HepG2 (cell line): ENCODE measurements around the gene LEMD1. TPM values are rescaled to one million over a fixed set of nuclear protein-coding genes. Genes with fewer than 3 reads are reported as not detected.

ENCODE experiments used
- ATAC-seq: fragments of 200-7000 bp; cut with Tn5 transposase; 3 replicates; pipeline ENCODE4 v1.9.1; 2020; ENCODE audit warnings: mild to moderate bottlenecking, moderate library complexity
- BruUV-seq: library from RNA; stranded (reverse); fragments of 400-500 nt; replicated peaks from 2 replicates; lab custom pipeline; 2021; lab: Mats Ljungman, UMichigan
- CTCF ChIA-PET: fragments of 300-600 bp; formaldehyde crosslinking; extraction: SDS; loops from one replicate; lab custom pipeline; 2021; ENCODE audit warnings: low total read pairs, inconsistent platforms, low intra/inter-chr PET ratio; lab: Yijun Ruan, JAX
- POLR2A ChIA-PET: fragments of 350-600 bp; sonication (Branson Sonifier 250); formaldehyde crosslinking; loops from one replicate; lab custom pipeline; 2020; ENCODE audit warnings: antibody characterized with exemption, inconsistent platforms; lab: Yijun Ruan, JAX
- DNase-seq: peaks from one replicate; pipeline ENCODE4 v3.0.0-alpha.2; 2015; ENCODE audit warnings: low spot score
- FAIRE-seq: peaks from 3 replicates; lab custom pipeline; 2011; peaks lifted over from hg19 to GRCh38; lab: Jason Lieb, UNC
- H2AFZ ChIP-seq: one replicate; pipeline ENCODE4 v1.6.1; 2011; ENCODE audit warnings: low read length, inconsistent platforms
- H3K27ac ChIP-seq: fragments of 300-600 bp; 3 replicates; pipeline ENCODE4 v1.8.0; 2011; ENCODE audit warnings: mixed run types, mild to moderate bottlenecking, mixed read lengths, low read length, inconsistent platforms; ENCODE audit not compliant: insufficient read depth; ENCODE audit errors: extremely low read length
- H3K27me3 ChIP-seq, 2 experiments: fragments of 200-600 bp in 1 of 2; 2 replicates in 1 of 2; 3 replicates in 1 of 2; pipeline versions ENCODE4 v1.6.0 to v1.8.0; 2011; ENCODE audit warnings: low read length in 2 of 2, mild to moderate bottlenecking in 2 of 2, moderate library complexity in 2 of 2, inconsistent platforms in 1 of 2; ENCODE audit not compliant: insufficient read depth in 2 of 2, control insufficient read depth in 1 of 2
- H3K36me3 ChIP-seq, 2 experiments: fragments of 200-600 bp in 1 of 2; replicated peaks in 1 of 2; 2 replicates in 1 of 2; 3 replicates in 1 of 2; pipeline versions ENCODE4 v1.5.1 to v1.8.0; 2011; ENCODE audit warnings: low read length in 2 of 2, inconsistent platforms in 1 of 2; ENCODE audit not compliant: insufficient read depth in 2 of 2, control insufficient read depth in 1 of 2
- H3K4me1 ChIP-seq: 2 replicates; pipeline ENCODE4 v1.5.1; 2012; ENCODE audit warnings: low read length, inconsistent platforms; ENCODE audit not compliant: insufficient read depth
- H3K4me2 ChIP-seq: 2 replicates; pipeline ENCODE4 v1.6.0; 2011; ENCODE audit warnings: low read depth, low read length, inconsistent platforms
- H3K4me3 ChIP-seq, 3 experiments: fragments of 200-600 bp in 1 of 3; sonication (generic), shearing (Covaris generic) in 1 of 3; replicated peaks in 1 of 3; 2 replicates each; pipeline ENCODE4 v1.5.1; 2011 to 2016; ENCODE audit warnings: low read length in 3 of 3, inconsistent platforms in 2 of 3, low read depth in 2 of 3, mild to moderate bottlenecking in 2 of 3, control low read depth in 1 of 3, mixed read lengths in 1 of 3; ENCODE audit not compliant: insufficient read depth in 1 of 3
- H3K79me2 ChIP-seq: one replicate; pipeline ENCODE4 v1.6.1; 2011; ENCODE audit warnings: low read length, inconsistent platforms; ENCODE audit not compliant: insufficient read depth
- H3K9ac ChIP-seq: 2 replicates; pipeline ENCODE4 v1.6.0; 2011; ENCODE audit warnings: mild to moderate bottlenecking, low read depth, low read length, inconsistent platforms; ENCODE audit not compliant: insufficient read depth
- H3K9me3 ChIP-seq: 2 replicates; pipeline ENCODE4 v1.5.1; 2012; ENCODE audit warnings: mild to moderate bottlenecking, low read length
- H4K20me1 ChIP-seq: 2 replicates; pipeline ENCODE4 v1.6.0; 2011; ENCODE audit warnings: inconsistent platforms, mild to moderate bottlenecking, low read length, moderate library complexity; ENCODE audit not compliant: insufficient read depth
- CREM ChIP-seq, 2 experiments: sonication (generic) in 1 of 2; formaldehyde crosslinking in 1 of 2; IDR thresholded peaks; 2 replicates each; pipeline versions ENCODE4 v1.4.0 to v1.6.1; 2016 to 2020; ENCODE audit warnings: antibody characterized with exemption in 1 of 2, mild to moderate bottlenecking in 1 of 2, missing genetic modification reagents in 1 of 2
- ETV5 ChIP-seq: IDR thresholded peaks from 2 replicates; pipeline ENCODE4 v1.6.1; 2018; ENCODE audit warnings: missing biosample characterization, missing genetic modification reagents, inconsistent platforms, borderline replicate concordance
- GTF3A ChIP-seq: sonication (generic); formaldehyde crosslinking; conservative IDR thresholded peaks from 2 replicates; pipeline ENCODE4 v1.4.0; 2020; ENCODE audit warnings: mild to moderate bottlenecking, missing genetic modification reagents
- KDM5B ChIP-seq: sonication (generic); formaldehyde crosslinking; IDR thresholded peaks from 2 replicates; pipeline ENCODE4 v1.4.0; 2020; ENCODE audit warnings: missing genetic modification reagents, mild to moderate bottlenecking, borderline replicate concordance
- MTF2 ChIP-seq: sonication (generic); formaldehyde crosslinking; IDR thresholded peaks from 2 replicates; pipeline ENCODE4 v1.5.0; 2020; ENCODE audit warnings: missing genetic modification reagents, borderline replicate concordance
- NFIB ChIP-seq: sonication (generic); formaldehyde crosslinking; IDR thresholded peaks from 2 replicates; pipeline ENCODE4 v1.9.0; 2021; ENCODE audit warnings: missing genetic modification reagents, mild to moderate bottlenecking, borderline replicate concordance
- NR2F6 ChIP-seq, 2 experiments: IDR thresholded peaks; 2 replicates each; pipeline ENCODE4 v1.6.1; 2016; ENCODE audit warnings: antibody characterized with exemption in 1 of 2, mild to moderate bottlenecking in 1 of 2
- TEAD3 ChIP-seq: optimal IDR thresholded peaks from 2 replicates; pipeline ENCODE3; 2016; ENCODE audit warnings: borderline replicate concordance
- TSC22D2 ChIP-seq: sonication (generic); formaldehyde crosslinking; IDR thresholded peaks from 2 replicates; pipeline ENCODE4 v1.5.1; 2020; ENCODE audit warnings: missing genetic modification reagents, mild to moderate bottlenecking, borderline replicate concordance
- ZFP41 ChIP-seq: sonication (generic); formaldehyde crosslinking; IDR thresholded peaks from 2 replicates; pipeline ENCODE4 v1.4.0; 2020; ENCODE audit warnings: mild to moderate bottlenecking, missing genetic modification reagents, borderline replicate concordance
- ZNF10 ChIP-seq: sonication (generic); formaldehyde crosslinking; IDR thresholded peaks from 2 replicates; pipeline ENCODE4 v1.4.0; 2020; ENCODE audit warnings: mild to moderate bottlenecking, low read depth, missing genetic modification reagents, borderline replicate concordance
- ZNF207 ChIP-seq: fragments of 450-650 bp; IDR thresholded peaks from 2 replicates; pipeline ENCODE4 v1.6.1; 2016; ENCODE audit warnings: antibody characterized with exemption, borderline replicate concordance
- ZNF318 ChIP-seq: sonication (generic); formaldehyde crosslinking; IDR thresholded peaks from 2 replicates; pipeline ENCODE4 v1.4.0; 2020; ENCODE audit warnings: mild to moderate bottlenecking, missing genetic modification reagents
- ZNF446 ChIP-seq: sonication (generic); formaldehyde crosslinking; IDR thresholded peaks from 2 replicates; pipeline ENCODE4 v1.5.0; 2020; ENCODE audit warnings: mild to moderate bottlenecking, missing genetic modification reagents
- ZNF570 ChIP-seq: sonication (generic); formaldehyde crosslinking; IDR thresholded peaks from 2 replicates; pipeline ENCODE4 v1.4.0; 2020; ENCODE audit warnings: mild to moderate bottlenecking, missing genetic modification reagents, borderline replicate concordance
- ZSCAN21 ChIP-seq: sonication (generic); formaldehyde crosslinking; IDR thresholded peaks from 2 replicates; pipeline ENCODE4 v1.8.0; 2022; ENCODE audit warnings: mild to moderate bottlenecking, missing genetic modification reagents, moderate library complexity, borderline replicate concordance
- WGBS: methylation state at CpG from one replicate; pipeline ENCODE4 v1.1.6; 2017; ENCODE audit warnings: low lambda C conversion rate; 5-methylcytosine and 5-hydroxymethylcytosine counted together
- in situ Hi-C: cut with HindIII; loops from 2 replicates; pipeline ENCODE4 v1.10.0; 2017; ENCODE audit warnings: low pct_unique_long_range_greater_than_20kb; ENCODE audit not compliant: extremely low pct_ligation_motif_present
- intact Hi-C: fragments of 100-400 bp; cut with micrococcal nuclease; formaldehyde crosslinking; loops from one replicate; pipeline ENCODE4 v1.10.0; 2022; ENCODE audit not compliant: unreplicated experiment
- polyA plus RNA-seq, 8 experiments: library from polyadenylated mRNA; depleted of rRNA in 3 of 8; stranded (reverse) in 7 of 8; unstranded in 1 of 8; fragments of >200 nt; fragmentation: Illumina TruSeq in 4 of 8; extraction: Trizol in 4 of 8; gene quantifications; 2 replicates each; pipeline versions ENCODE4 v1.2.1 to v1.2.3, GENCODE V29; 2011 to 2016; ENCODE audit warnings: low read depth in 4 of 8, missing spikeins in 1 of 8, mixed read lengths in 1 of 8; ENCODE audit not compliant: insufficient read depth in 1 of 8
- total RNA-seq, 5 experiments: library from RNA; depleted of rRNA; stranded (reverse); fragments of >200 nt; fragmentation: Illumina TruSeq; extraction: Trizol; gene quantifications; 2 replicates each; pipeline ENCODE4 v1.2.3, GENCODE V29; 2016; ENCODE audit warnings: low read depth in 1 of 5

LEMD1 gene
- total and polyA plus RNA-seq, 2 of the 13 experiments (the other 11 are each of a cell fraction or from before 2014, with no cell fraction given) = 1.4 to 2.3 TPM

GRCh38 chr1:205373022-205373797 lies 48.6 kb downstream of the LEMD1 start:
- no peak for FAIRE-seq
- ATAC-seq = no peak
- CTCF ChIA-PET = no interaction called here

More at GRCh38 chr1:205373022-205373797, 48.6 kb downstream of the LEMD1 start:
- intact Hi-C loops (no loop called here), in situ Hi-C loops (no loop called here)
- Histone ChIP-seq H3K79me2 (no peaks in the 10 kb centered on the region), H3K9ac (no peak overlapping the region), H3K4me1 (peaks cover 5% of the 10 kb centered on the region; the same call in 1 of the 2 replicates), H3K27me3 (peaks cover 1 to 41% of the 10 kb centered on the region in 2 experiments), H2AFZ (no peak overlapping the region), H3K9me3 (no peaks in the 10 kb centered on the region), H3K36me3 (no peaks in the 10 kb centered on the region), H3K4me3 (no peak overlapping the region), H3K27ac (no peak overlapping the region), H4K20me1 (no peaks in the 10 kb centered on the region), H3K4me2 (no peak overlapping the region)
- TF ChIP-seq ZNF207 (no peak), ZNF10 (no peak), TSC22D2 (CRISPR knock-in tag) (no peak), NR2F6 (IDR thresholded peaks at IDR 0.05) (no peak), NR2F6 (CRISPR knock-in tag; IDR thresholded peaks at IDR 0.05) (no peak), ZSCAN21 (CRISPR knock-in tag) (no peak), NFIB (no peak), ZNF446 (no peak), MTF2 (no peak), ZFP41 (no peak), GTF3A (CRISPR knock-in tag) (no peak), KDM5B (CRISPR knock-in tag) (no peak), ZNF318 (CRISPR knock-in tag) (no peak), ETV5 (CRISPR knock-in tag) (no peak), TEAD3 (CRISPR knock-in tag) (no peak), CREM (IDR thresholded peaks at IDR 0.05) (no peak), CREM (CRISPR knock-in tag; IDR thresholded peaks at IDR 0.05) (no peak), ZNF570 (CRISPR knock-in tag) (no peak)
- 11% methylated on average over 9 of the region's 9 CpGs for WGBS
- POLR2A ChIA-PET = no interaction called here
- no TSS peak for BruUV-seq
- no peak for DNase-seq
